CD8-positive, alpha-beta memory T cell (primary cell): ENCODE results near the gene NCKAP5. TPM values are rescaled to one million over a fixed set of nuclear protein-coding genes. Genes with fewer than 3 reads are reported as not detected.

Experiments used
- CTCF ChIA-PET: fragments of 350-600 bp; sonication (Branson Sonifier 250); formaldehyde crosslinking; loops from one replicate; lab custom pipeline; 2021; ENCODE audit warnings: antibody characterized with exemption; lab: Charles Lee
- POLR2A ChIA-PET: fragments of 350-600 bp; sonication (Branson Sonifier 250); formaldehyde crosslinking; loops from one replicate; lab custom pipeline; 2021; ENCODE audit warnings: antibody characterized with exemption; lab: Charles Lee
- DNase-seq, 5 donors: peaks; one replicate each; pipeline versions ENCODE4 v3.0.0 to v3.0.0-alpha.2; 2020 to 2022; ENCODE audit warnings: mixed read lengths in 1 of 5
- H3K27ac ChIP-seq: one replicate; pipeline ENCODE4 v1.7.0; 2013; ENCODE audit warnings: low read depth, mild to moderate bottlenecking, low read length, moderate library complexity
- H3K27me3 ChIP-seq: 2 replicates; pipeline ENCODE4 v1.7.0; 2013; ENCODE audit warnings: low read length, mild to moderate bottlenecking; ENCODE audit not compliant: insufficient read depth, poor library complexity, severe bottlenecking
- H3K36me3 ChIP-seq: 2 replicates; pipeline ENCODE4 v1.7.0; 2013; ENCODE audit warnings: mild to moderate bottlenecking, low read length, moderate library complexity; ENCODE audit not compliant: insufficient read depth
- H3K4me1 ChIP-seq: 2 replicates; pipeline ENCODE4 v1.7.0; 2013; ENCODE audit warnings: mild to moderate bottlenecking, low read length, moderate library complexity; ENCODE audit not compliant: insufficient read depth
- H3K4me3 ChIP-seq: 2 replicates; pipeline ENCODE4 v1.7.0; 2013; ENCODE audit warnings: mild to moderate bottlenecking, low read length
- H3K9me3 ChIP-seq: 2 replicates; pipeline ENCODE4 v1.7.0; 2013; ENCODE audit warnings: mild to moderate bottlenecking, low read length
- H3K27ac Mint-ChIP-seq, 8 donors: one replicate each; pipeline ENCODE4 v1.8.0; 2020 to 2021; ENCODE audit warnings: mixed read lengths in 8 of 8, mild to moderate bottlenecking in 6 of 8, inconsistent platforms in 3 of 8, moderate library complexity in 3 of 8
- H3K27me3 Mint-ChIP-seq, 2 donors: one replicate each; pipeline ENCODE4 v1.8.0; 2020 to 2021; ENCODE audit warnings: mixed read lengths in 2 of 2, mild to moderate bottlenecking in 1 of 2, moderate library complexity in 1 of 2
- H3K36me3 Mint-ChIP-seq, 3 donors: one replicate each; pipeline ENCODE4 v1.8.0; 2020 to 2021; ENCODE audit warnings: mixed read lengths in 3 of 3, inconsistent platforms in 1 of 3, mild to moderate bottlenecking in 1 of 3
- H3K4me1 Mint-ChIP-seq, 3 donors: one replicate each; pipeline ENCODE4 v1.8.0; 2020 to 2021; ENCODE audit warnings: mixed read lengths in 3 of 3, inconsistent platforms in 1 of 3, mild to moderate bottlenecking in 1 of 3
- H3K4me3 Mint-ChIP-seq, 7 donors: one replicate each; pipeline ENCODE4 v1.8.0; 2020 to 2021; ENCODE audit warnings: mixed read lengths in 7 of 7, mild to moderate bottlenecking in 6 of 7, moderate library complexity in 4 of 7, inconsistent platforms in 2 of 7
- H3K9me3 Mint-ChIP-seq, 5 donors: one replicate each; pipeline ENCODE4 v1.8.0; 2020 to 2022; ENCODE audit warnings: mixed read lengths in 5 of 5, mild to moderate bottlenecking in 3 of 5, moderate library complexity in 2 of 5, inconsistent platforms in 1 of 5
- polyA plus RNA-seq: library from polyadenylated mRNA; unstranded; fragments of 300-500 nt; fragmentation: Illumina TruSeq; gene quantifications from one replicate; pipeline ENCODE4 v1.2.3, GENCODE V29; 2021
- total RNA-seq, 2 experiments: library from RNA; stranded (reverse); gene quantifications; one replicate each; pipeline ENCODE4 v1.2.3, GENCODE V29; 2021

The NCKAP5 gene
- total and polyA plus RNA-seq, 3 experiments from 2014 or later: not detected

DNA sequence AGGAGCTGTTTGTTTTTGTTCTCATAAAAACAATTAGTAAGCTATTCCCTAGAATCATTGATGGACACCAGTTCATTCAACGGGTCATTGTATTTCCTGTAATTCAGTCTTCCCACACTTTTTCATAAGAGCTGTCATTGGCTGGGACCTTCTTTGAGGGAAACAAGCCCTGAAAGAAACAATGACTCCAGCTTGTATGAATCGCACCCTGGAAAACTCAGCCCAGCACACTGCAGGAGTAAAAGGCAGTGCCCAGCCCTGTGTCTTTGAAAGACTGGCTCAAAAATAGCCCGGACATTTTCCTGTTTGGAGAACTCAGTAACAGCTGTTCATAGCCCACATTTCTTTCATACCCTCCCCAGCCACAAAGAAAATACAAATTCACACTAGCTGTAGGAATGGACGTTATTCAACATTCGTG, 81.5 kb downstream of the NCKAP5 start:
- no peaks in the 10 kb centered on the region for H3K9me3 ChIP-seq
- H3K4me3 Mint-ChIP-seq: no peak overlapping the region
- CTCF ChIA-PET: no interaction called here
- H3K27me3 Mint-ChIP-seq: peaks cover 0 to 2% of the 10 kb centered on the region in 2 donors
- DNase-seq: no peak
- H3K4me1 ChIP-seq: no peaks in the 10 kb centered on the region
- H3K36me3 ChIP-seq: no peaks in the 10 kb centered on the region
- no peaks in the 10 kb centered on the region for H3K36me3 Mint-ChIP-seq
- no peak overlapping the region for H3K4me3 ChIP-seq
- no peak overlapping the region for H3K27ac ChIP-seq
- POLR2A ChIA-PET: no interaction called here
- no peaks in the 10 kb centered on the region for H3K4me1 Mint-ChIP-seq
- no peak overlapping the region for H3K27ac Mint-ChIP-seq
- no peaks in the 10 kb centered on the region for H3K27me3 ChIP-seq
- H3K9me3 Mint-ChIP-seq: peaks cover 0 to 8% (median 0%) of the 10 kb centered on the region in 5 donors

DNA sequence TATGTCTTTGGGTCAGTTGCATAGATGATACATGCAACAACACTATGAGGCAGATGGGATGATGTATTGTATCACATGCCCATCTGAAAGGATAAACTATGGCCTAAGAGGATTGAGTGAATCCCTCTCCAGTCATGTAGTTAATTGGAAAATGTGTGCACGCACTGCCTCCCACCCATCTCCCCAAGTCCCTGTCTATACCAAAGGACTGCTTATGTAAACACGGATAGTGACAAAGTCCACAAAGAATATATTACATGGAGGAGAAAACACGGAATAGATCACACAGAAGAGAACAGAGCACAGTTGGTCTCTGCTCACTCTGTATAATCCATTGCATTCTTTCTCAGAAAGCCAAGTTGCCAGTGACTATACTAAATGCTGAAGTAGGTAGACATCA, 82.4 kb downstream of the NCKAP5 start:
- H3K4me3 ChIP-seq: no peak overlapping the region
- Mint-ChIP-seq H3K36me3 (no peaks in the 10 kb centered on the region), H3K27ac (no peak overlapping the region), H3K4me3 (no peak overlapping the region), H3K4me1 (no peaks in the 10 kb centered on the region), H3K9me3 (peaks cover 0 to 8% (median 0%) of the 10 kb centered on the region in 5 donors), H3K27me3 (peaks cover 0 to 3% of the 10 kb centered on the region in 2 donors)
- no peaks in the 10 kb centered on the region for H3K9me3 ChIP-seq
- POLR2A ChIA-PET: no interaction called here
- no peaks in the 10 kb centered on the region for H3K4me1 ChIP-seq
- H3K36me3 ChIP-seq: no peaks in the 10 kb centered on the region
- H3K27me3 ChIP-seq: no peaks in the 10 kb centered on the region
- H3K27ac ChIP-seq: no peak overlapping the region
- CTCF ChIA-PET: no interaction called here
- no peak for DNase-seq

DNA sequence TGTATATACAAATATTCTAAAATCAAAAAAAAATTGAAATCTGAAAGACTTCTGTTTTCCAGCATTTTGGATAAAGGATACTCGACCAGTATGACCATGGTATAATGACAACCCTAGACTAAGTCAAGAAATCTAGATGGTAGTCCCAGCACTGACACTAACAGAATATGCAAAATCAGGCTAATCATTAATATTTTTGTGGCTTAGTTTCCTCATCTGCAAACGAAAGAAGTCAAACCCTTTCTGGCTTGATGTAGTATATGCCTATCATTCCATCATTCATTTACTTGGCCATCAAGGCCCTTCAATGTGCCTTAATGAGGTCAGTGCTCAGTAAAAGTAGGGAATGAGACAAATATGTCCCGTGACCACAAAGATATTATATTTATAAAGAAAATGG, 83.5 kb downstream of the NCKAP5 start:
- peaks cover 0 to 3% of the 10 kb centered on the region in 2 donors for H3K27me3 Mint-ChIP-seq
- H3K27ac Mint-ChIP-seq: no peak overlapping the region

DNA sequence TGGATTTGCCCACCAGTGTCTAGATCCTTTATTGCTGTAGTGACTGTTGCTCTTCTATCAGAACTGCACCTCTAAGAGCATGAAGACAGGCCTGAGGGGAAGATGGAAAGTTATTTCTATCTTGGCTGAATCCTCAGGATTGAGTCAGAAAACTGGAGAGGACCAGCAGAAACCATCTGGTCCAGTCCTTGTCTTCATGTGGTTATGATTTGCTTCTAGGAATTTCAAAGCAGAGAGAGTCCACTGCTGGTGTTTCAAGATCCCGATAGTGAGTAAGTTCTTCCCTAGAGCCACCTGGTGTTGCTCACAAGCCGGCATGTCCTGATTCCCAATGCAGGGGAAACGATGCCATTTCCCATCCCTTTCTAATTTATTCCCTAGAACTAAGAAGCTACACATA, 84.2 kb downstream of the NCKAP5 start:
- Mint-ChIP-seq H3K27me3 (peaks cover 0 to 3% of the 10 kb centered on the region in 2 donors), H3K9me3 (peaks cover 0 to 4% (median 0%) of the 10 kb centered on the region in 5 donors), H3K36me3 (no peaks in the 10 kb centered on the region), H3K4me3 (no peak overlapping the region), H3K27ac (no peak overlapping the region), H3K4me1 (no peaks in the 10 kb centered on the region)
- DNase-seq: no peak
- H3K27me3 ChIP-seq: no peaks in the 10 kb centered on the region
- H3K9me3 ChIP-seq: no peaks in the 10 kb centered on the region
- CTCF ChIA-PET: no interaction called here
- POLR2A ChIA-PET: no interaction called here
- no peaks in the 10 kb centered on the region for H3K4me1 ChIP-seq
- H3K27ac ChIP-seq: no peak overlapping the region
- H3K4me3 ChIP-seq: no peak overlapping the region
- no peaks in the 10 kb centered on the region for H3K36me3 ChIP-seq

More for the DNA sequence above, 83.5 kb downstream of the NCKAP5 start:
- peaks cover 0 to 4% (median 0%) of the 10 kb centered on the region in 5 donors for H3K9me3 Mint-ChIP-seq
- Histone ChIP-seq H3K4me3 (no peak overlapping the region), H3K27ac (no peak overlapping the region), H3K4me1 (no peaks in the 10 kb centered on the region), H3K27me3 (no peaks in the 10 kb centered on the region), H3K9me3 (no peaks in the 10 kb centered on the region), H3K36me3 (no peaks in the 10 kb centered on the region)
- no peak overlapping the region for H3K4me3 Mint-ChIP-seq
- no peaks in the 10 kb centered on the region for H3K36me3 Mint-ChIP-seq
- ChIA-PET POLR2A (no interaction called here), CTCF (no interaction called here)
- DNase-seq: no peak
- H3K4me1 Mint-ChIP-seq: no peaks in the 10 kb centered on the region

DNA sequence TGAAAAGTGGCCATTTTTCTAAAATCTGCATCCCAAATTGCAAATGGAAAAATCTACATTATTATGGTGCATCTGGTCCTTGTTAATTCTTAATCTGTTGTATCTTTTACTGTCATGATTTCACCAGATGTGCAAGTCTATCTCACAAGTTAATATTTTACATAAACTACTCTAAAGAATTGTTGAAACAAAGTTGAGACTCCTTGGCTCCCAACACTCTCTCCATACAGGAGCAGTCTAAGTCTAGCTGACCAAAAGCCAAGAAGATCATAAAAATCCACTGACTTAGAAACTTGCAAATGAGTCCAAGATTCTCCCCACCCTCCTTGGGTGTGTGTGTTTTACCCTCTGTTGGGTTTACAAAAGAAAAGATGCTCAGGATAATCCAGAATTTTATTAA, 85.1 kb downstream of the NCKAP5 start:
- Histone ChIP-seq H3K36me3 (no peaks in the 10 kb centered on the region), H3K4me1 (no peaks in the 10 kb centered on the region), H3K27me3 (no peaks in the 10 kb centered on the region), H3K27ac (no peak overlapping the region), H3K9me3 (no peaks in the 10 kb centered on the region), H3K4me3 (no peak overlapping the region)
- no peak overlapping the region for H3K4me3 Mint-ChIP-seq
- H3K27ac Mint-ChIP-seq: no peak overlapping the region
- POLR2A ChIA-PET: no interaction called here
- no peak for DNase-seq
- peaks cover 0 to 4% (median 0%) of the 10 kb centered on the region in 5 donors for H3K9me3 Mint-ChIP-seq
- H3K36me3 Mint-ChIP-seq: no peaks in the 10 kb centered on the region
- peaks cover 0 to 3% of the 10 kb centered on the region in 2 donors for H3K27me3 Mint-ChIP-seq
- CTCF ChIA-PET: no interaction called here
- H3K4me1 Mint-ChIP-seq: no peaks in the 10 kb centered on the region

DNA sequence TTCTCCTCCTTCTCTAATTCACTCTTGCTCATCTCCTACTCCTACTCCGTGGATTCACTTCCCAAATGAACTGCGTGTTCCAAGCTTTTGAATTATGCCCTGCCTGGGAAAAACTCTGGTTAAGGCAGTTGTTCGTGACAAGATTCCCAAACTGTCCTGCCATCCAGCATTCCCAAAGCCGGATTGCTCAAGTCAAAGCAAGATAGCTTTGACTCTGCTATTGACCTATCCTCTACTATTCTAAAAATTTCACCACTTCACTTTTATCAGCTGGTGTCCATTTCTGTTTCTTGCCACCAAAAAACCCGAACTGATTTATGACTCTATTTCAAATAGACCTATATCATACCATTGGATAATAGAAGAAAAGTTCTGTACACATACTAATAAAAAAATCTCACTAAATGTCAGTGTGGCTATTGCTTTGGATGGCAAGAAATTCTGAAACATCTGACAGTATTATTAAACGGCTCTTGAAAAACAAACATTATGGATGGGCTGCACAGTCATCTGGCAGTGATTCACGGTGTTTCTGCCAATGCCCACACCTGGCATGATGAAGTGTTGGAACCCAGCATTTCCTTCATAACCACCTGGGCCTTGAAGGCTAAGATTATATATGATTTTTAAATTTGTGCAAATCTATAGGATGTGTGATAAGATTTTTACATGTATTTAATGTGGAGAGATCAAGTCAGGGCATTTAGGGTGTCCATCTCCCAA, 87.4 kb downstream of the NCKAP5 start:
- H3K27ac ChIP-seq: no peak overlapping the region
- H3K4me1 Mint-ChIP-seq: no peaks in the 10 kb centered on the region
- no peaks in the 10 kb centered on the region for H3K36me3 ChIP-seq
- ChIA-PET POLR2A (no interaction called here), CTCF (no interaction called here)
- H3K36me3 Mint-ChIP-seq: no peaks in the 10 kb centered on the region
- DNase-seq: no peak
- H3K27me3 ChIP-seq: no peaks in the 10 kb centered on the region
- H3K4me3 Mint-ChIP-seq: no peak overlapping the region
- H3K9me3 ChIP-seq: no peaks in the 10 kb centered on the region
- no peaks in the 10 kb centered on the region for H3K4me1 ChIP-seq
- peaks cover 0 to 4% (median 0%) of the 10 kb centered on the region in 5 donors for H3K9me3 Mint-ChIP-seq
- H3K27me3 Mint-ChIP-seq: peaks cover 0 to 3% of the 10 kb centered on the region in 2 donors
- H3K4me3 ChIP-seq: no peak overlapping the region
- H3K27ac Mint-ChIP-seq: no peak overlapping the region

DNA sequence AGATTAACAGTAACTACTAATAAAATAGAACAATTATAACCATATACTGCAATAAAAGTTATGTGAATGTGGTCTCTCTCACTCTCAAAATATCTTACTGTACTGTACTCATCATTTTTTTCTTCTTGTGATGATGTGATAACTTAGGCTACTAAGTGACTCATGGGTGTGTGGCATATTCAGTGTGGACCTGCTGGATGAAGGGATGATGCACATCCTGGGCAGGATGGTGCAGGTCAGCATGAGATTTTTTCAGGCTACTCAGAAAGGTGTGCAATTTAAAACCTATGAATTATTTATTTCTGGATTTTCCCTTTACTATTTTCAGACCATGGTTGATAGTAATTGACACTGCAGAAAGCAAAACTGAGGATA, 90.7 kb downstream of the NCKAP5 start:
- CTCF ChIA-PET: no interaction called here
- H3K4me3 Mint-ChIP-seq: no peak overlapping the region
- no peak overlapping the region for H3K4me3 ChIP-seq

DNA sequence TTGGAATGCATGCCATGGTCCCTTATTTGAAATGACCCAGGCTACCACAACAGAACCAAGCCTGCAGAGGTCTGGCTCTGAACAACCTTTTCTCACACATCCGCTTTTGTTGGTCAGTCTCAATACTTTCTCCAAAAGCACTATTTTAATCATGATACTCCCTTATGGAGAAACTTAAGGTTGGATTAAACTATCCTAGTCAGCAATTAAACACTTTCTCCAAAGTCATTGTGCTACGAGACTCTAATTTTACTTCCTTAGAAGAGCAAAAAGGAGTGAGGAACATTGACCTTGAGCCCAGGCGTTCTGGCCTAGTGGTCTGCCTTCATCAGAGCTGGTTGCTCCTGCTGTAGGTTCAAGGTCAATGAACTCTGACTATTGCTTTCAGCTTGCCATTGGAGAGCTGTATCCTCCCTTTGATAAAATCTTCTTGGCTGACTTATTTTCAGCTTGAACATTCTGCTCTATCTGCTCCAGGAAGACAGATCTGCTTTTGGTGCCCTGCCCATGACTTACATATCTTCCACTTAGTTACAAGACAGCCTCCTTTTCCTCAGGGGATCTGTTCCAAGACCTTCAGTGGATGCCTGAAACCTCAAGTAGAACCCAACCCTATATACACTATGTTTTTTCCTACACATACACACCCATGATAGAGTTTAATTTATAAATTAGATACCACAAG, 91.2 kb downstream of the NCKAP5 start:
- Histone ChIP-seq H3K27ac (no peak overlapping the region), H3K36me3 (no peaks in the 10 kb centered on the region), H3K4me1 (no peaks in the 10 kb centered on the region), H3K4me3 (no peak overlapping the region), H3K9me3 (no peaks in the 10 kb centered on the region), H3K27me3 (no peaks in the 10 kb centered on the region)
- peaks cover 0 to 2% of the 10 kb centered on the region in 2 donors for H3K27me3 Mint-ChIP-seq
- H3K27ac Mint-ChIP-seq: no peak overlapping the region
- H3K4me3 Mint-ChIP-seq: no peak overlapping the region
- peaks cover 0 to 3% (median 2%) of the 10 kb centered on the region in 5 donors for H3K9me3 Mint-ChIP-seq
- ChIA-PET CTCF (no interaction called here), POLR2A (no interaction called here)
- no peaks in the 10 kb centered on the region for H3K36me3 Mint-ChIP-seq
- DNase-seq: no peak
- no peaks in the 10 kb centered on the region for H3K4me1 Mint-ChIP-seq

More for the DNA sequence above, 90.7 kb downstream of the NCKAP5 start:
- Histone ChIP-seq H3K27me3 (no peaks in the 10 kb centered on the region), H3K4me1 (no peaks in the 10 kb centered on the region), H3K9me3 (no peaks in the 10 kb centered on the region), H3K27ac (no peak overlapping the region), H3K36me3 (no peaks in the 10 kb centered on the region)
- Mint-ChIP-seq H3K27ac (no peak overlapping the region), H3K36me3 (no peaks in the 10 kb centered on the region), H3K9me3 (peaks cover 0 to 2% (median 0%) of the 10 kb centered on the region in 5 donors), H3K27me3 (peaks cover 0 to 2% of the 10 kb centered on the region in 2 donors), H3K4me1 (no peaks in the 10 kb centered on the region)
- no peak for DNase-seq
- POLR2A ChIA-PET: no interaction called here
